Suprapubic skin (tissue), 4 donors: ENCODE measurements around the gene MFSD1.

ENCODE experiments used
- EP300 ChIP-seq: sonication (generic); formaldehyde crosslinking; IDR thresholded peaks from one replicate; pipeline ENCODE4 v1.6.1; 2017; ENCODE audit warnings: antibody characterized with exemption
- POLR2A ChIP-seq, 2 donors: fragments of 450-650 bp; IDR thresholded peaks; one replicate each; pipeline ENCODE4 v1.6.1; 2017; ENCODE audit warnings: antibody characterized with exemption in 2 of 2, mild to moderate bottlenecking in 2 of 2, moderate library complexity in 2 of 2
- POLR2AphosphoS5 ChIP-seq, 3 donors: sonication (generic); formaldehyde crosslinking; IDR thresholded peaks; one replicate each; pipeline ENCODE4 v1.6.1; 2017; ENCODE audit warnings: antibody characterized with exemption in 3 of 3
- TF ChIP-seq, protein P1 (sequence below), 2 donors: fragments of 200-600 bp in 1 of 2; fragments of 450-650 bp in 1 of 2; sonication (generic) in 1 of 2; IDR thresholded peaks; one replicate each; pipeline ENCODE4 v1.5.1; 2016 to 2019; ENCODE audit warnings: antibody characterized with exemption in 2 of 2, mild to moderate bottlenecking in 1 of 2, moderate library complexity in 1 of 2

DNA sequence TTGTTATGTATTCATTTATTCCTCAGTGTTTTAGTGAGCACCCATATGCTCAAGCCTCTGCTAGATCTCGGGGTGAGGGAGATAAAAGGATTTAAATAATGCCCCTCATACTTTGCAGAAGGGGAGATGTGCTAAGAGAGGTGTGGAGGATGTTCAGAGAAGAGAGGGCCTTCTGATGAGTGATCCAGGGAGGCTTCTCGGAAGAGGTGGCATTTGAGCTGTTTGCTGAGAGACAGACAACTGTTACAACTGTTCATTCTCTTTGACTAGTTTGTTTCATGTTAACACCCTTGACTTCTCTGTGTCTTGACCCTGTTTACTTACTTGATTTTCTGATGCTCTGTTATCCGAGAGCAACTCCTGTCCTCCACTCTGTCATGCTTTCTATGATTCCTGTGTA lies 34.5 kb downstream of the MFSD1 start:
- TF ChIP-seq, protein P1, sequence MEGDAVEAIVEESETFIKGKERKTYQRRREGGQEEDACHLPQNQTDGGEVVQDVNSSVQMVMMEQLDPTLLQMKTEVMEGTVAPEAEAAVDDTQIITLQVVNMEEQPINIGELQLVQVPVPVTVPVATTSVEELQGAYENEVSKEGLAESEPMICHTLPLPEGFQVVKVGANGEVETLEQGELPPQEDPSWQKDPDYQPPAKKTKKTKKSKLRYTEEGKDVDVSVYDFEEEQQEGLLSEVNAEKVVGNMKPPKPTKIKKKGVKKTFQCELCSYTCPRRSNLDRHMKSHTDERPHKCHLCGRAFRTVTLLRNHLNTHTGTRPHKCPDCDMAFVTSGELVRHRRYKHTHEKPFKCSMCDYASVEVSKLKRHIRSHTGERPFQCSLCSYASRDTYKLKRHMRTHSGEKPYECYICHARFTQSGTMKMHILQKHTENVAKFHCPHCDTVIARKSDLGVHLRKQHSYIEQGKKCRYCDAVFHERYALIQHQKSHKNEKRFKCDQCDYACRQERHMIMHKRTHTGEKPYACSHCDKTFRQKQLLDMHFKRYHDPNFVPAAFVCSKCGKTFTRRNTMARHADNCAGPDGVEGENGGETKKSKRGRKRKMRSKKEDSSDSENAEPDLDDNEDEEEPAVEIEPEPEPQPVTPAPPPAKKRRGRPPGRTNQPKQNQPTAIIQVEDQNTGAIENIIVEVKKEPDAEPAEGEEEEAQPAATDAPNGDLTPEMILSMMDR (IDR thresholded peaks at IDR 0.05) = no peak
- TF ChIP-seq POLR2AphosphoS5 (IDR thresholded peaks at IDR 0.05) (no peak), POLR2A (IDR thresholded peaks at IDR 0.05) (no peak), EP300 (no peak)
